ELF-1 (cell line): ENCODE data around the gene NPAS3.

Experiments used
- DNase-seq: peaks from one replicate; pipeline ENCODE4 v3.0.0-alpha.2; 2016; ENCODE audit warnings: low read depth, low spot score

NPAS3 gene

DNA sequence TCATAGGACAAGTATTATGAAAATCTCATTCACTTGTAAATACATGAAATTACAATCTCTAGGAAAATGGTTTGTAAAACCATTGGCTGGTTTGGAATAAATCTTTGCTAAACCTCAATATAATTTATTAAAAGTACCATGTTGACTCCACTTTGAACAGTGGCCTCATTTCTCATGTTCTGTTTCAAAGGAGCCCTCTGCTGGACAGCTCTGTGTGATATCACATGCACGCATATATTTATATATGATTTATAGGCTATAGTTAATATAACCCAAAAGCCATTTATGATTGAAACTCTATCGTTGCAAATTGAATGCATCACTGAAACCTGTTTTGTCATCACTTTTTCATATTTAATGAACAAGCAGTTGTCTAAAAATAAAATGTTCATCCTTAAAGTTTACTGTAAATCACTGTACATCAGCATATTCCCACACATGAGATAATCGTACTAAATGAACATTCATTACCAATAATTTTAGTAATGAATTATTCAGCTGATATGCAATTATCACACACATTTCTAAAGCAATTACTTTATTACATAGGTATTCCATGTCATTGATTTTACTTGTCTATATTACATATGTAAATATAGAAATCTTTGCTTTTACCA lies 493.8 kb downstream of the NPAS3 start:
- DNase-seq, result no peak

DNA sequence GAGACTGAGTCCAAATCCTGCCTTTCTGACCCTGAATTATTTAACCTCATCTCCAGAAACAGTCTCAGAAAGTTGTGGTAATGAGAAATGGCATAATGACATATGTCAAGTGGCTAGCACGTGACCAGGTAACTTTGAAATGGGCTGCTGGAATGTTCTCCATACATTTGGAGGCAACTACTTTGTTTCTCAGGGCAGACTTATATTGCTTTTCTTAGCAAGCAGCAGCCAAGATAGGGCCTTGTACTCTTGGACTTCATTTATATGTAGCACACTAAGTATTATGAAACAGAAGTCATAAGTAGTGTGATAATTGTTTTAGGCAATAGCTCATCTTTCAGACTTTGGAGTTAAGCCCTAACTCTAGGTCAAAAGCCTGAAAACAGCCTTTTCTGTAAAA lies 494.7 kb downstream of the NPAS3 start:
- no peak for DNase-seq

DNA sequence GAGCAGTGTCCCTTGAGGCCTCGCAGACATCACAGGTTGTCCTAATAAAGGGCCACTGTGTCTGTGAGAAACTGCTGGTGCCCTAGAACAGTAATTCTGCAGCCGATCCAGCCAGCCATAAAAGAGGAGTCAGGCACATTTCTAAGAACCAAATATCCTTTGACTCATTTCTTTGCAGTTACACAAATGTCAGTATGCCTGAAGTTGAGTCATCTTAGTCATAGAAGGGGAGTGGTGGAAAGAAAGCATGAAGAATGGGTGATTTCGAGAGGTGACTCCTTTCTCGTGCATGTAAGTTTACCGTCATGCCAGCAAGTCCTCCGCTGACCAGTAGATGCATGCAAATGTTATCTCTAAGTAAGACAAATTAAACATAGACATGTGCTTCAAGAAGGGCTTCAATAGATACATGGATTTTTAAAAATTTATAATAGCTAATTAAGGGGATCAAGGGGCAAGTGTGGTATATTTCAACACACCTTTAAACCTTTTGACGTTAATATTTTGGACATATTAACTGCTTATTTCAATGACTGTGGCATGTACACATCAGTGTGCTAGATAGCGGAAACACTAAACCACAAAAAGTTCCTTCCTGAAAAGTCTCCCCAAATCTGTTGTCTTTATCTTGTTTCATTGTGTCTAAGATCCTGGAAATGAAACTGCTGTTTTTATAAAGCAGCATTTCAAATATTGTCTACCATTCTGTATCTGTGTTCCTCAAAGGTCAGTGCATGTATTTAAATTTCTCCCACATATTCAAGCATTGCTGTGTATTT lies 497.4 kb downstream of the NPAS3 start:
- no peak for DNase-seq

DNA sequence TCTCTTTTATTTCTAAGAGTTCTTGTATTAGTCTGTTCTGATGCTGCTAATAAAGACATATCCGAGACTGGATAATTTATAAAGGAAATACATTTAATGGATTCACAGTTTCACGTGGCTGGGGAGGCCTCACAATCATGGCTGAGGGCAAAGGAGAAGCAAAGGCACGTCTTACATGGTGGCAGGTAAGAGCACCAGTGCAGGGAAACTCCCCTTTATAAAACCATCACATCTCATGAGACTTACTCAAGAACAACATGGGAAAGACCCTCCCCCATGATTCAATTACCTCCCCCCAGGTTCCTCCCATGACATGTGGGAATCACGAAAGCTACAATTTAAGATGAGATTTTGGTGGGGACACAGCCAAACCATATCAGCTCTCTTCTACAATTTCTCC lies 503.0 kb downstream of the NPAS3 start:
- DNase-seq, result no peak

DNA sequence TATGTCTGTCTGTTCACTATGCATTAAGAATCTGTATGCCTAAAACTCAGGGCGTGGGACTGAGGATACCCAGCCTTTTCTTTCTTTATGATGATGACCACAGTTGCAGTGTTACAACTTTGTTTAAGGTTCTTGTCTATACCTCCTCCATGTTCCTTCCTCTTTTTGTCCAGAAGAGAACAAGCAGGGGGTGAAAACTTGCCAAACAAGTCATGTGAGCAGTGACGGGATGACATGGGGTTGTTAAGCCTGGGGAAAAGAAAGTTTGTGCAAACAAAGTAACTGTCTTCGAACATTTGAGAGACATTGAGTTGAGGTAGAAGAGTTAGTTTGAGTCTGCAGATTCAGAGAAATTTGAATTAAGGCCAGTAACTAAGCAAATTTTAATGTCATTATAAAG lies 505.5 kb downstream of the NPAS3 start:
- no peak for DNase-seq

DNA sequence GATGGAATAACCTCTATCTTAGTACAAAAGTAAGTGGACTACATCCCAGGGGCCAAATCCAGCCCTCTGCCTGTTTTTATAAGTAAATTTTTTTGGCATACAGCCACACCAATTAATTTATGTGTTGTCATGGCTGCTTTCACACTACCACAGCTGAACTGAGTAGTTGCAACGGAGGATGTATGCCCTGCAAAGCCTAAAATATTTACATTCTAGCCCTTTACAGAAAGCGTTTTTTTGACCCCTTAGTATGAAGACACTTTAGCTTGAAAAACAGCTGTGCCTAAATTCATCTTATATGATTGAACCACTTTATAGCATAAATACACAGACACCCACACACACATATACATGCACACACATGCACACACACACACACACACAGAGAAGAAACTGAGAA lies 510.6 kb downstream of the NPAS3 start:
- no peak for DNase-seq

DNA sequence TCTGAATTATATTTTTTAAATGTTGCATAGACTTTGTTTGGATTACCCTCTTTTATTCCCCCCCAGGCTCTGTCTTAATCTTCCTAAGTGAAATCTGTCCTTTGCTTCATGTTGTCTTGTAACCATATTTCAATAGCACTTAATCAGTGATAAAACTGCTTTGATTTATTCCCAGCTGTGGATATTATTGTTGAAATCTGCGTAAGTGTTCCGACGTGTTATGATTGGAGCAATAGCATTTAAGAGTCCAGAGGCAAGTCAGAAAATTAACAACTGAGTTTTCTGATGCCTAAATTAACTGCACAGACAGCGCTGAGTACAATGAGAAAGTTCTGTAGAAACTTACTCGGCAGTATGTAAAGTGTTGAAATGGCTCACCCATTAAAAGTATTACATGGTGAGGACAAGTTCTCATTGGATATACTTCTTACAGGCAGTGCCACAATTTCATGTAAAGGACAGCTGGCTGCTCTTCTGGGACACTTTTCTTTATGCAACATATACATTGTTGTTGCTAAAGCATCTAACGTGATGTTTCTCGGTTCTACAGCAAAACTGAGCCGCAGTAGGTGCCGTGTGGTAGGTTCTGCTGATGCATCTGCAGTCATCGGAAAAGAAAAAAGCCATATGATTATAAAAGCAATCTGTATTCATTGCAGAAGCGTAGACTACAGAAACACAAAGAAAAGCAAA lies 511.2 kb downstream of the NPAS3 start:
- DNase-seq, result no peak

DNA sequence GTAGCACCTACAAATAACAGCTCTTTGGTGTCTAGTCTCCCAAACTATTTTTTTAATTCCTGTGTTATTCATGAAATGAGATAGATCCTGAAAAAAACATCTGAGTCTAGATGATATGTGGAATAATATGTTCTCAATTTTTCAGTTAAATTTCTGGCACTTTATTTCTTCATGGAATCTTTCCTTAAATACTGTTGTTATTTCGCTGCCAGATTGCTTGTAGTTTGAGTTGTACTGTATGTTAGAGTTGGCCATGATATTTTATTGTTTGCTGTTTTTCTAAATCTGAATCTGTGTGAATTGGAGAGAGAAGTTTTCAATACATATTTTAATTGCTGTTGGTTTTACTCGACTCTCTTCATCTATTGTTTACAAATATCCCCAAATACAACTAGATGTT lies 511.7 kb downstream of the NPAS3 start:
- no peak for DNase-seq

DNA sequence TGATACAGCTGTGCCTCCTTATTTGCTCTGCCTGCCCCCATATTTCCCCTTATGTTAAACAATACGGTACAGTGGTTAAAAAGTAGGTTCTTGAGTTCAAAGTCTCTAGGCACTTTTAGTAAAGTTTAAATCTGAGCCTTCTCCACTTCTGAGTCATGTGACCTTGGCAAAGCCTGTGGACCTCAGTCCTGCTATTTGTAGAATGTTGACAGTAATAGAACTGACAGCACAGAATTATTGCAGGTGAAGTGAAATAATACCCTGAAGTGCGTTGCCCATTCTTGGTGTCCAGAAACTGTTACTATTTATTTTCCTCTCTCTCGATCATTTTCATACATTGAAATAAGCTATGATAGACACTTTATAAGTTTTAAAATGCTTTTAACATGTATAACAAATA lies 512.5 kb downstream of the NPAS3 start:
- DNase-seq, result no peak

DNA sequence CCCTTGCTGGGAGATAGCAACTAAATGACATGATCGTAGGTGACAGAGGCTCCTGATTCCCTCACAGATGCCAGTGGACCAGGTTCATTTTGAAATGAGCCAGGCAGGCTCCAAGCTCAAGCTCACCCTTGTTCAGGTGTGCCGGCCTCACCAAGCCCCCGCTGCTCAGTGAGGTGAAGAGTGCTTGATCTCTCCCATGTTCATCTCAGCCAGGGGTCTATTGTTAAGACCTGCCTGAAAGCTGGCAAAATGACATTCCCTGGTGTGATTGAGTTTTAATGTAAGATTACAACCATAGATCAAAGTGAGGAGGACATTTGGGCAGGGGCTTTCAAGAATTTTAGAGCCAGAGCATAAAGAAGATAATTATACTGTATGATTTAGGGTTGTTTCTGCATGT lies 514.3 kb downstream of the NPAS3 start:
- no peak for DNase-seq

DNA sequence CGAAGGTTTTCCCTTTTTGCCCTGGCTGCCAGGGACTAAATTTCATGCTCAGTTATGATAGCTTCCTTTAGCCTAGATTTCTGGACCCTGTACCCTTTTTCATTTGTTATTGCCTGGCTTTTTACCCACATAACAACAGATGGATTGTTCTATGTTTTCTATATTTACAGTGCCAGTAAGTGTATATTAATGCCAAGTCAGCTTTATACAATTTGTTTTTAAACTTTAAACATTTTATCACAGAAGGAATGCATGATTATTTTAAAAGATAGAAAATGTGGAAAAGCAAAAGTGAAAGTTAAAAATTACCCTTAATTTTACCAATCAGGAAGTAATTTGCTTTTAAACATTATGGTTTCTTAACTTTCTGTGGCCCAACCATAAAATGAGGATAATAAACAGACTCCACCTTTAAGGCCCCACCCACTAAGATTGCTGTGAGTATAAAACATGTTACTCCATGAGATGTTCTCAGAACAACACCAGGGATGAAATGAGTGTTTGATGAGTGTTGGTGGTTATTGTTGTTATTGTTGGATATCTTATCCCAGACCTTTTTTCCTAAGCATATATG lies 515.4 kb downstream of the NPAS3 start:
- no peak for DNase-seq

DNA sequence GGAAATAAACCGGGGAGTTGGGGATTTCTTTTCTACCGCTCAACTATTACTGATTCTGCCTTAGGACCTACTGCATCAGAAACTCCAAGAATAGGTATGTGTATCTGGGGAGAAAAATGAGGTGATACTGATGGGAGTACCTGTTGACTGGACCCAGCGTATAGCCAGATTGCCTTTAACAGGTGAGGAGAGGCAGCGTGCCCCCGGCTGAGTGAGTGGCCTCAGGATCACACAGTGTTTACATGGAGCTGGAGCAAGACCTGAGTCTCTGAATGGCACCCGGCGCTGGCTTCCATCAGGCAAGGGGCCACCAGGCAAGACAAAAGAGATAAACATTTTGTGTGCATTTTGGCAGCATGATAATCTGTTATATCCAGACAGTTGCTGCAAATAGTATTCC lies 516.0 kb downstream of the NPAS3 start:
- no peak for DNase-seq

DNA sequence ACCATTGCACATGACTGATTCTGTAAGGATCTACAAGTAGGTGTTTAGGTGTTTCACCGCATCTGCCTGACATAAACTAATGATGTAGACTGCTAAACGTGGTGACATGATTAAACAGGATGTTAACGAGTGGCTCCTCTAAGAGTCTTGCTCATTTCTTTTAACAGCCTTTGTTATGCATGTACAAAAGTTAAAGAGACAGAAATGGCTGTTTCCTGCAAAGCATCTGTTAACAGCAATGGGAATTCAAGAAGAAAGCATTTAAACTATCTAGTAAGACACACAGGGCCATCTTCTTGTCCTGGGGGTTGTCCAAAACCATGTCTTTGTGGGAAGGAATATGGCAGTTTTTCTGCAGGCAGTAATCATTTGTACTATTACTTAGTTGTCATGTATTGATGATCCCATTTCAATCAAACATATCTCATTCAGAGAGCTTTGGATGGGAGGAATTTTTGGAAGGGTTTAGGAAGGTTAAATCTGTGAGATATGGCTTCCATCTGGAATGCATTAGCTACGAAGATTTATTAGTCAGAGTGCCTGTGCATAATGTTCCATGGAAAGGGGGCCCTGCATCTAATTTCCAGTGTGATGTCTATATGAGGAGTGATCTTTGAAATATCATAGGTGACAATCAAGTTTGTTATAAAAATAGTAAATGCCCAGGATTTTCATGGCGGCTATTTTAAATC lies 517.1 kb downstream of the NPAS3 start:
- DNase-seq, result no peak

DNA sequence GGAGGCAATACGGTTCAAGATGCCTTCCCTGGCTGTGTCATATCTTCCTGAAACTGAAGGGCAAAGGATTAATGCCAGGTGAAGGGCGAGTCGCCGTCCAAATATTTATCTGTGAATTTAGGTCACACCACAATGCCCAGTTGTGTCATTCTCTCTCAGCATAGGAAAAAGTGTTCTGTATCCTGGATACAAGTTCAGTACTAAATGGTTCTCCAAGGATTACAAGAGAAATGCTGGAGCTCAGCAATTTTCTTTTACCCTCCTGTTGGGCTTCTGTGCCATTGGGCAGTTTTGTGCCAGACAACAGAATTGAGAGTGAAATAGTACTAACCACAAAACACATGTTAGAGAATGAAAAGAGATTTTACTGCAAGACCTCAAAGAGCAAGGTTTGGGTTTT lies 518.3 kb downstream of the NPAS3 start:
- DNase-seq, result no peak

DNA sequence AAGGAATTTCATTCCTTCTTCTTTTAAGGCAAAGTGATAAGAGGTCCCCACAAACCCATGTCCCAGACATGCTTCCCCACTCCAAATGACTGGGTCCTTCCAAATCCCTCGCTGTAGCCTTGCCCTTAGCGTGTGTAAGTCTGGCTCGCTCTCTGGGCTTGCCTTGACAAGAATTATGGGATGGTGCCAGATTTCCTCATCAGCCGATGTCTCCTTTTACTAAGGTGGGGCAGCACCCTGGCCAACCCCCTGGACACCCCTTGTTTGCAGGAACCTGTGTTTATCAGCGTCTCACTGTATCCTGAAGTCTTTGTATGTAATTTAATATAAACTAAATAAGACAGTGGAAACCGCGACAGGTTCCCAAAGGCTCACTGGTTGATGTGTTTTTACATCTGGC lies 518.9 kb downstream of the NPAS3 start:
- DNase-seq, result no peak

DNA sequence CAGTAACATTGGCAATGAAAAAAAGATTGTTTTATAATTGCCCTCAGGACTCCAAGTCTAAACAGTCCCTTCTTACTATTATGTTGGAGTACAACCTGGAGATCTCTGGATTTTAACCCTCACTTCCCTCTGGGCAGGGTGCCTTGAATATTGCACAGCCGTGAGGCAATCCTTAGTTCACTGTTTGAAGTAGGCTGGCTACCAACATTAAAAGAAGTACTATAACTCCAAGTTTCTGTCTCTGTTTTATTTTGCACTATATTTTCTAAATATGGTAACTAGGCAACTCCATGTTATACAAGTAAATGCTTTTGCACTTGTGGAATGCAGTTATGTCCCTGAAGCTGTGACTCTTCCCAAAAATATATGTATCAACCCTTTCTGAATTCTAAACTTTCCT lies 521.5 kb downstream of the NPAS3 start:
- no peak for DNase-seq

DNA sequence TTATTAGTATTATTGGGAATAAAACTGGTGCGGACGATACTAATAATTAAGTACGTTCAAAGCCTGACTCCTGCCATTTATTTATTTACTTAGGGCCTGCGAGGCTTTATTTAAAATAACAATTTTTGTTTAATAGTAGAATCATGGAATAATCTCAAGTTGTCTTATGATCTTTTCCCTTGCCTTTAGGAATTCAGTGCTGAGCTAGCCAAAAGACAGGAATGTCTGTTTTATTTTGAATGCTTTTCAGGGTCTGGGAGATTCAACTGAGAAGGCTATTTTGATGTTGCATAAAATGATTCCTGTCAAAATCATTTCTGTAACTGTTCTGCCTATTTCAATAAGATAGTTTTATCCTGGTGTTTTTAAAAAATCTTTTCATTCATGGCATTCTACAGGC lies 522.4 kb downstream of the NPAS3 start:
- no peak for DNase-seq

DNA sequence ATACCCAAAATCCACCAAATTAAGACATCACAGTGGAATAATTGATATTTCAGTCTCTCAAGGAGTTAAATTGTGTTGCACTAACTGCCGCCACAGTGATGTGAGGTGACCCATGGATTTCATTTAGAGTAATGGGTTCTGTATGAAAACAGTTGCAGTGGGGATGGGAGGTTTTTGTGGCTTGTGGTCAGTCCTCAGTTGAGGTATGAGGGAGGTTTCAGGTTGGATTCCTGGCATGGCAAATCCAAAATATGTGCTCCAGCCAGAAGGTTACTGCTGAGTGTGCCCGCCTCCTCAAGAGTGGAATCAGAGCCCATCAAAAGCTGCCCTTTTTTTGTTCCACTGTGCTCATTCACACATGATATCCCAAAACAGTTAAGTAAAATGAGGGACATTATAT lies 525.1 kb downstream of the NPAS3 start:
- DNase-seq, result no peak

DNA sequence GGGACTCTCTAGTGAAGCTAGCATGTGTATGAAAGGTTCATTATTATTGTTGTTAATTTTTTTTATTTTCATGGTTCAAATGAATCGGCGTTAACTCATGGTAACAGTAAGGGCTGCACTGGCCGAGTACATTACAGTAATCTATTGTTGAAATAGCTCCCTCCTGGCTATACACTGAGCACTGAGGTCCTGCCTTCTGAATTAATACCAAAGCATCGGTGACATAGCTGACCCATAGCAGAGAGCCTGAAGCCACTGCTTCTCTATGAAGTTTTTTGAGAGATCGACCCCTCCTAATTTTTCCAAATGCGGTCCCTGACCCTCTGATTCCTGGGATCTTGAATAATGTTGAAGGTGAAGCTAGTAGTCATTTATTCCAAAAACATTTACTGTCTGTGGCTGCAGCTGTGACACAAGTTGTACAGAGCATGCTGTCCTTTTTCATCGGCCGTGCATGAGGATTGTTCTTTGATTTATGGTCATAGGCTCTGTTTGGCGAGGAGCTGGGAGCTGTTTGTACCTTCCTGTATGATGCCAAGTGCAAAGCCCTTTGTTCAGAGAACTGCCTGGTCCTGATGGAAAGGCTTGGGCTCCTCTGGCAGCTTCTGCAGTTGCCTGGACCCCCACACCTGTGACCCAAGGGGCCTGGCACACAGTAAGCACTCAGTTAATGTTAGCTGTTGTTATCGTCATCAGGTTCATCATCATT lies 525.7 kb downstream of the NPAS3 start:
- no peak for DNase-seq

DNA sequence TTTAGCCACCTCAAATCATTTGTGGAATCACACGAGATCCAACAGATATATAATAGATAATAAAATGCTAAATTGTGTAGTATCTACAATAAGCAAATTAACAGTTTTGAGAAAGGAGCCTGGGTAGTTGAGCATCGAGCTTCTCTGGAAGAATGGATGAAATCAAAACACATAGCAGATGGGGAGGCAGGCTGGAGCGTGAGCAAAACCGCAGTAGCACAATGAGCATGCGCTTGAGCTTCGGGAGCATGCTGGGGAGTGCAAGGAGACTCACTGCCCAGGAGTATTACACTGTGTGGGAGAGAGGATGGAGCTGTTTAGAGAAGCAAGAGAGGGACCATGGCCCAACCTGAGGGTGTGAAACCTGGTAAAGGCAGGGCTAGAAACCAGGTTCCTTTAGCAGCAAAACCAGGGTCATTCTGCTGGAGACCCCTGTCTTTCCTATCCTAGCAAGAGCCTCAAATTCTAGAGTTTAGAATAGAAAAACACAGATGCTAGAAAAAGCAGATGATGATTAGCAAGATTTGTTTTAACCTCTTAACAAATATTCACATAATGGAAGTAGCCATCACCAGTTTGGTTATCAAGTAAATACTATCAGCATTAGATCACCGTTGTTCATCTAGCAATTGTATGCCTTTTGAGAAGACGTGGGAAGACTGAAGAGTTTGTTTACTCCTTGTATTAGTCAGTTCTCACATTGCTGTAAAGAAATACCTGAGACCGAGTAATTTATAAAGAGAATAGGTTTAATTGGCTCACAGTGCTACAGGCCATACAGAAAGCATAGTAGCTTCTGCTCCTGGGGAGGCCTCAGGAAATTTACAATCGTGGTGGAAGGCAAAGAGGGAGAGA lies 527.4 kb downstream of the NPAS3 start:
- DNase-seq, result no peak

DNA sequence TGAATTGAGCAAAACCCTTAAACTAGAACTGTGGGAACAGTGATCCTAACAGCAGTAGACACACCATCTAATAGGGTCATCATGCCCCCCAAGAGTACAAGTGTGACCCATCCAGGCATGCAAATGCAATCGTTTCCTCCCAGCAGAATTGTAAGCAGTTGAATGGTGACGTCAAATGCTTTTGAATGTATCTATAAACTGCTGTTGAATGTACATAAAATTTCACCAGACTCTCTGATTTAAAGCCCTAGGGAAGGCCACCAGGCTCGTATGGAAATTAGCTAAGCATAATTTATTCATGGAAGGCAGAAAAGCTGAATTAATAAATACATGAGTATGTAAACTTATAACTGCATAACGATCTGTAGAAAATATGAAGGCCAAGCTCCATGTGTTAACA lies 529.3 kb downstream of the NPAS3 start:
- DNase-seq, result no peak
